ENCODE data around the gene DNASE1L3. TPM values are rescaled to one million over a fixed set of nuclear protein-coding genes. Genes with fewer than 3 reads are reported as not detected.
A peak's percentile ranks its signal among the peaks of the same experiment; 100 is the strongest.

DNASE1L3 gene
- total and polyA plus RNA-seq, 2 donors, result 12.9 to 52.0 TPM

DNA sequence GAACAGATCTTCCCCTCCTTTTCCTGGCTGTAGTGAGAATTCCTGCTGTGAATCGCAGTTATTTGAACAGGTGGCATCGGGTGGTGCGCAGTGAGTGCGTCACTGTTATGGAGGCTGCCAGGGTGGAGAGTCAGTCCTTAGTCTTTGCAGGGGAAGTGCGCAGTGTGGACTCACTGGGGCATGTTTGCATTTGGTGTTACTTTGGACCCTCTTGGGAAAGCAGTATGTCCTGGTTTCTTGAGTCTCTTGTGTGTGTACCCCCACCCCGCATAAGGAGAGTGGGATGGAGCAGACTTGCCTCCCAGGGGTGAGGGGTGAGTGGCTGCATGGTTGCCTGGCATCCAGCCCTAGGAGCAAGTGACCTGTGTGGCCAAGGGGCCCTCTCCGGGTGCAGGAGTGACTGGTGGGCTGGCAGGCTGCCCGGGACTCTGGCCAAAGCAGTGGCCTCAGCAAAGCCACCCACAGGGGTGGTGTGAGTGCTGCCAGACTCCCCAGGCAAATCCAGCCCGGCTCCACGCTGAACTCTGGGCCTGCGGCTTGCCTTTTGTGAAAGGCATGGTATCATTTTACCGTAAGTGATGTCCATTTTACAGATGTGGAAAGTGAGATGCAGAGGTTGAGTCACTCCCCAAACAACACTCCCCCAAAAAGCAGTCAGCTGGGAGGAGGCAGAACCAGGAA, 46.4 kb downstream of the DNASE1L3 start:
- Histone ChIP-seq H3K36me3 (ENCODE audit: control insufficient read depth in 2 of 2, insufficient read depth in 2 of 2, low read length in 1 of 2) (peaks cover 69 to 78% of the 10 kb centered on the region in 2 donors), H3K4me3 (ENCODE audit: low read length in 2 of 2) (no peak overlapping the region), H3K9me3 (ENCODE audit: control insufficient read depth in 2 of 2, insufficient read depth in 1 of 2, low read length in 1 of 2) (no peaks in the 10 kb centered on the region), H3K27ac (ENCODE audit: low read depth in 1 of 2, low read length in 1 of 2) (peak overlapping the region; percentile 9 to 64), H3K27me3 (ENCODE audit: control insufficient read depth in 2 of 2, insufficient read depth in 1 of 2, low read length in 1 of 2) (no peaks in the 10 kb centered on the region), H3K4me1 (ENCODE audit: control insufficient read depth in 2 of 2, insufficient read depth in 2 of 2, low read length in 2 of 2) (peaks cover 0 to 3% of the 10 kb centered on the region in 2 donors)
- WGBS, result 92% methylated on average over 12 of the region's 12 CpGs
- no peak for DNase-seq (ENCODE audit: low read depth in 6 of 9, low spot score in 9 of 9)

DNA sequence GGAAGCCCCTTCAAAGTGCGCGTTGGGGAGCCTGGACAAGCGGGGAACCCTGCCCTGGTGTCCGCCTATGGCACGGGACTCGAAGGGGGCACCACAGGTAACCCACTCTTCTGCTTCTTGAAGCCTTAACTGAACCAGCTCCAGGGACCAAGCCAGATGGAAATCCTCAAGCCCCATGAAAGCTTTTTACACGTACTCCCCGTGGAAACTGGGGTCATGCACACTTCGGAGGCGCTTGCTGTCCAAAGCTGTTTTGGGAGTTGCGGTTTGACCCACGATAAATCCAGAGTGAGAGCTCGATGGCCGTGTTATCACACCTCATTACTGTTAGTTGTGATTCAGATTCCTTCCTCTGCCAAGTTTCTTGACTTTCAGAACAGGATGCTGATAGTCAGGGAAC, 47.5 kb downstream of the DNASE1L3 start:
- Histone ChIP-seq H3K9me3 (ENCODE audit: control insufficient read depth in 2 of 2, insufficient read depth in 1 of 2, low read length in 1 of 2) (no peaks in the 10 kb centered on the region), H3K27me3 (ENCODE audit: control insufficient read depth in 2 of 2, insufficient read depth in 1 of 2, low read length in 1 of 2) (no peaks in the 10 kb centered on the region), H3K27ac (ENCODE audit: low read depth in 1 of 2, low read length in 1 of 2) (no peak overlapping the region), H3K4me1 (ENCODE audit: control insufficient read depth in 2 of 2, insufficient read depth in 2 of 2, low read length in 2 of 2) (peaks cover 0 to 3% of the 10 kb centered on the region in 2 donors), H3K36me3 (ENCODE audit: control insufficient read depth in 2 of 2, insufficient read depth in 2 of 2, low read length in 1 of 2) (peaks cover 71 to 80% of the 10 kb centered on the region in 2 donors), H3K4me3 (ENCODE audit: low read length in 2 of 2) (no peak overlapping the region)
- no peak for DNase-seq (ENCODE audit: low read depth in 6 of 9, low spot score in 9 of 9)
- 96% methylated on average over 14 of the region's 14 CpGs for WGBS

DNA sequence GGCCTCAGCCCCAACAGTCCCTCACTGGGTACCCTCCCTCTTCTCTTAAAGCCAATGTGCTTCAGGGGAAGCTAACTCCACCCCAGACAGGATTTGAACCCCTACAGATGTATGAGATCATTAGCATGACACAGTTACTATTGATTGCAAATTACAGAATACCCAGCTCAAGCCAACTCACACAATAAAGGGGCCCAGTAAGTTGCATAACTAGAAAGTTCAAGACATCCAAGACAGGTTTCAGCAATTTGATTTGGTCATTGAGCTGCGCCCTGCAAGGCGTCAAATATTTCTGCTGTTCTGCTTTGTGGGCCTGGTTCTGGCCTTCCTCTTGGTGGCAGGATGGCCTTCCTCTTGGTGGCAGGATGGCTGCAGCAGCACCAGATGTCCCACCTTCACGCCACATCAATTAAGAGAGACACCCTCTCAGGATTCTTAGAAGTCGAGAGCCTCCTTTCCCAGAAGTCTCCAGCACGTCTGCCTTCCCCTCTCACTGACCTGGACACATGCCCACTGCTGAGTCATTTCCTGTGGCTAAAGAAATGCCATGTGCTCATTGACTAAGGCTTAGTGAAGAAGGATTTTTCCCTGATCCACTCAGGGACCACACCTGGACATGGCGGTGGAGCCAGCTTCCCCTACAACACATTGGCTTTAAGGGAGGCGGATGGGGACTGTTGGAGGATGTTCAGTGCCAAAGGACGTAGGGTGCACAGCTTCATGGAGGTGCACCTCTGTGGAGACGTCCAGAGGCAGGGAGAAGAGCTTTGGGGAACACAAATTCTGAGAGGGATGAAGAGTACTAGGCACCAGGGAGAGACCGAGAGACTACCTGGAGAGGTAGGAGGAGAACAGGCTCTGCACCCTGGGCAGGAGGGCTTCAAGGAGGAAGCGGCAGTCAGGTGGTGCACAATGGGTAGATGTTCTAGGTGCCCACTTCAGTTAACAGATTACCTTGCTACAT, 49.1 kb downstream of the DNASE1L3 start:
- Histone ChIP-seq H3K27me3 (ENCODE audit: control insufficient read depth in 2 of 2, insufficient read depth in 1 of 2, low read length in 1 of 2) (no peaks in the 10 kb centered on the region), H3K27ac (ENCODE audit: low read depth in 1 of 2, low read length in 1 of 2) (peak overlapping the region in 1 of 2 donors; percentile 36), H3K36me3 (ENCODE audit: control insufficient read depth in 2 of 2, insufficient read depth in 2 of 2, low read length in 1 of 2) (peaks cover 73 to 86% of the 10 kb centered on the region in 2 donors), H3K9me3 (ENCODE audit: control insufficient read depth in 2 of 2, insufficient read depth in 1 of 2, low read length in 1 of 2) (no peaks in the 10 kb centered on the region), H3K4me1 (ENCODE audit: control insufficient read depth in 2 of 2, insufficient read depth in 2 of 2, low read length in 2 of 2) (peaks cover 0 to 3% of the 10 kb centered on the region in 2 donors), H3K4me3 (ENCODE audit: low read length in 2 of 2) (no peak overlapping the region)
- 91% methylated on average over 11 of the region's 11 CpGs for WGBS
- no peak for DNase-seq (ENCODE audit: low read depth in 6 of 9, low spot score in 9 of 9)

DNA sequence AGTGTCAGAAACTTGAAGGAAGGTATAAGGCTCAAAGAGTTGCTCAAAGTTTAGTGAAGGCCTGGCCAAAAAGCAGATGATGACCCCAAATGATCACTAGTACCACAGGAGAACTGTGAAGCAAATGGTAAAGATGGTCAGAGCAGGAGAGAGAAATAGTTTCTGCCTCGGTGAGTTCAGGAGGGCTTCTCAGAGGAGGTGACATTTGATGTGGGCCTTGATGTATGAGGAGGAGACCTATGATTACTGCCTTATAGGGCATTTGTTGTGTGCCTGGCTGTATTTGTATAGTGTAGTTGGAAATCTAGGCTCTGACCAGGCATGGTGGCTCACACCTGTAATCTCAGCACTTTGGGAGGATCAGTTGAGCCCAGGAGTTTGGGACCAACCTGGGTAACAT, 50.4 kb downstream of the DNASE1L3 start:
- Histone ChIP-seq H3K4me3 (ENCODE audit: low read length in 2 of 2) (no peak overlapping the region), H3K27ac (ENCODE audit: low read depth in 1 of 2, low read length in 1 of 2) (no peak overlapping the region), H3K36me3 (ENCODE audit: control insufficient read depth in 2 of 2, insufficient read depth in 2 of 2, low read length in 1 of 2) (peaks cover 85 to 91% of the 10 kb centered on the region in 2 donors), H3K4me1 (ENCODE audit: control insufficient read depth in 2 of 2, insufficient read depth in 2 of 2, low read length in 2 of 2) (peaks cover 0 to 3% of the 10 kb centered on the region in 2 donors), H3K27me3 (ENCODE audit: control insufficient read depth in 2 of 2, insufficient read depth in 1 of 2, low read length in 1 of 2) (no peaks in the 10 kb centered on the region), H3K9me3 (ENCODE audit: control insufficient read depth in 2 of 2, insufficient read depth in 1 of 2, low read length in 1 of 2) (no peaks in the 10 kb centered on the region)
- no peak for DNase-seq (ENCODE audit: low read depth in 6 of 9, low spot score in 9 of 9)
- 95% methylated on average over 1 of the region's 1 CpG for WGBS

DNA sequence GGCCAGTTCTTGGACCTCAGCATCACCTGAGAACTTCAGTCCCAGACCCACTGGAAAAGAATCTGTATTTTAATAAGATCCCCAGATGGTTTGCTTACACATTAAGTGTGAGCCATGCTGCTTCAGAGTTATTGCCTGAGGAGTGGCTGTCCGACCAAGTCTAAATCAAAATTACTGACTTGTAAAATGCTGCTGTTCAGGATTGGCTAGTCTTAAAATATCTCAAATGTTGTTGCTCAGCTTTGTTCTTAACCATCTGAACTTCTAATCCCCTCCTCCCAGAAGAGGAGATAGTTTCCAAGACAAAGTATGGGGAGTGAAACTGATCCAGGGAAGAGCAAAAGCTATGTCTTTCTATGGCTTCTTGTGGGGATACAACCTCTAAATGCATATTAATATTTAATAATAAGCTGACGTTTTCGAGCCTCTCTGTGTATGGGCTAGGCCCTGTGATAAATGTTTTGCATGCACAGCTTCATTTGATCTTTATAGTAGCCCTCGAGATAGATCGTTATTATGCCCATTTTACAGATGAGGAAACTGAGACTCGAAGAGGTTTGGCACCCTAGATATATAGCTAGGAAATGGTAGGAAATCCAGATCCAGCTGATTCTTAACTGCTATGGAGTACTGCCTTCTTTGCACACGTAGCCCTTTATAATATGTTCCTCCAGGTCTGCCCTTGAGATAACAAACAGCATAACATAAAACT, 52.2 kb downstream of the DNASE1L3 start:
- no peaks in the 10 kb centered on the region for H3K27me3 ChIP-seq (ENCODE audit: control insufficient read depth in 2 of 2, insufficient read depth in 1 of 2, low read length in 1 of 2)
- H3K4me3 ChIP-seq (ENCODE audit: low read length in 2 of 2), result no peak overlapping the region
- 98% methylated on average over 7 of the region's 7 CpGs for WGBS
- H3K36me3 ChIP-seq (ENCODE audit: control insufficient read depth in 2 of 2, insufficient read depth in 2 of 2, low read length in 1 of 2), result peaks cover 81 to 89% of the 10 kb centered on the region in 2 donors
- H3K9me3 ChIP-seq (ENCODE audit: control insufficient read depth in 2 of 2, insufficient read depth in 1 of 2, low read length in 1 of 2), result no peaks in the 10 kb centered on the region
- no peak overlapping the region for H3K27ac ChIP-seq (ENCODE audit: low read depth in 1 of 2, low read length in 1 of 2)
- no peaks in the 10 kb centered on the region for H3K4me1 ChIP-seq (ENCODE audit: control insufficient read depth in 2 of 2, insufficient read depth in 2 of 2, low read length in 2 of 2)
- DNase-seq (ENCODE audit: low read depth in 6 of 9, low spot score in 9 of 9), result no peak

DNA sequence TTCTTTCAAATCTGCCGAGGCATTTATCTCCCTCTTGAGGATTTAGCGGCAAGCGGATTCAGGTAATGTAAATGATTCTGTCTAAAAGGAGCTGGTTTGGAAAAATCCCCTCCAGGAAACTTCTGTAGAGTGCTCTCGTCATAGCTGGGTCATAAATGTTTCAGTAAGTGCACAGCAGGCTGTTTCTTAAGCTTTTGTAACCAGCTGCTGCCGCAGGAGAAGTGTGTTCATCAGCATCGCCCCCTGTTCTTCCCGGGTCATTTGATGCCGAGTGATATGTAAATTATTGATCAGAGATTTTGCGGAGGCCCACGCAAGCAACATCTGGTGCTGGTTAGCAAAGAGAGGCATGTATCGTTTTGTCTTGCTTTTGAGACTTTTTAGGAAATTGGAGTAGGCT, 53.1 kb downstream of the DNASE1L3 start:
- no peak overlapping the region for H3K27ac ChIP-seq (ENCODE audit: low read depth in 1 of 2, low read length in 1 of 2)
- no peak overlapping the region for H3K4me3 ChIP-seq (ENCODE audit: low read length in 2 of 2)
- peaks cover 0 to 3% of the 10 kb centered on the region in 2 donors for H3K9me3 ChIP-seq (ENCODE audit: control insufficient read depth in 2 of 2, insufficient read depth in 1 of 2, low read length in 1 of 2)
- H3K36me3 ChIP-seq (ENCODE audit: control insufficient read depth in 2 of 2, insufficient read depth in 2 of 2, low read length in 1 of 2), result peaks cover 81 to 89% of the 10 kb centered on the region in 2 donors
- no peak for DNase-seq (ENCODE audit: low read depth in 6 of 9, low spot score in 9 of 9)
- WGBS, result 93% methylated on average over 11 of the region's 11 CpGs
- H3K4me1 ChIP-seq (ENCODE audit: control insufficient read depth in 2 of 2, insufficient read depth in 2 of 2, low read length in 2 of 2), result no peaks in the 10 kb centered on the region
- H3K27me3 ChIP-seq (ENCODE audit: control insufficient read depth in 2 of 2, insufficient read depth in 1 of 2, low read length in 1 of 2), result no peaks in the 10 kb centered on the region

DNA sequence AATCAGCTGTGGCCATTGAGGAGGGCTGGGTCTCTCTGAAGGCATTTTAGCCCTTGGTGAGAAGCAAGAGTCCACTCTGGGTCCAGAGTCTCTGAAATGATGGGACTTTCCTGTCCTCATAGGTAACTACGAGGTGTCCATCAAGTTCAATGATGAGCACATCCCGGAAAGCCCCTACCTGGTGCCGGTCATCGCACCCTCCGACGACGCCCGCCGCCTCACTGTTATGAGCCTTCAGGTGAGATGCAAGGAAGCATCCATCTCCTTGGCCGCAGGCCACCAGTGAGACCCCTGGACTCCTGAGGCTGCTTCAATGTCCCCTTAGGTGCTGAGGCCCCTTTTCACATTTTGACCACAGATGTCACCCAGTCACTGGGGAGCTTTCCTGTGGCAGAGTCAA, 54.9 kb downstream of the DNASE1L3 start:
- Histone ChIP-seq H3K4me3 (ENCODE audit: low read length in 2 of 2) (no peak overlapping the region), H3K27ac (ENCODE audit: low read depth in 1 of 2, low read length in 1 of 2) (no peak overlapping the region), H3K36me3 (ENCODE audit: control insufficient read depth in 2 of 2, insufficient read depth in 2 of 2, low read length in 1 of 2) (peaks cover 83 to 86% of the 10 kb centered on the region in 2 donors), H3K4me1 (ENCODE audit: control insufficient read depth in 2 of 2, insufficient read depth in 2 of 2, low read length in 2 of 2) (no peaks in the 10 kb centered on the region), H3K9me3 (ENCODE audit: control insufficient read depth in 2 of 2, insufficient read depth in 1 of 2, low read length in 1 of 2) (peaks cover 0 to 3% of the 10 kb centered on the region in 2 donors), H3K27me3 (ENCODE audit: control insufficient read depth in 2 of 2, insufficient read depth in 1 of 2, low read length in 1 of 2) (no peaks in the 10 kb centered on the region)
- no peak for DNase-seq (ENCODE audit: low read depth in 6 of 9, low spot score in 9 of 9)
- WGBS, result 95% methylated on average over 10 of the region's 10 CpGs

DNA sequence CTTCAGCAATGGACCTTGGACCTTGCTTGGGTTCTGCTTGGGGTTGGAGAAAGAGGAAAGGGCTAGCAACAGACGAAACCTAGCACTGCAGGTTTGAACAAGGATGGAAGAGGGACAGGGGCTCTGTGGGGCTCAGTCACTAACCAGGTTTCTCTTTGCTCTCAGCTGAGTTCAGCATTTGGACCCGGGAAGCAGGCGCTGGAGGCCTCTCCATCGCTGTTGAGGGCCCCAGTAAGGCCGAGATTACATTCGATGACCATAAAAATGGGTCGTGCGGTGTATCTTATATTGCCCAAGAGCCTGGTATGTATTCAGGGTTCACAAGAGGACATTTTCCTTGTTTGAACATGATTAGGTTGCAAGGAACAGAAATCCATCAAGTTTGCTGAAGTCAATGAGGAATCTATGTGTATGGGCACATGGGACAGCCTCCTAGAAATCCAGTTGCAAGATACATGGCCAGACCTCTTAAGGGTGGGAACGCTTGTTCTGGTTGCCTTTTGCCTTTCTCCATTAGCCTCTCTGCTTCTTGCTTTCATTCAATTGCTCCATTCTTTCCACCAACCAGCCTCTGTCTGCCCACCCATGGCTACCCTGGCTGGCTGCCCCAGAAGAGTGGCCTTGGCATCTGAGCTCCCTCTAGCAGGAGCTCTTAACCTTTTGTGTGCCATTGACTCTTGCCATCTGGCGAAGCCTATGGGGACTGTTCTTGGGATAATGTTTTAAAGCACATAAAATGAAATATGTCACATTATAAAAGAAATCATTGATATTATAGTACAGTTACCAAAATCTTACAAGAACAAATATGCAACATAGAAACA, 55.9 kb downstream of the DNASE1L3 start:
- peaks cover 0 to 3% of the 10 kb centered on the region in 2 donors for H3K9me3 ChIP-seq (ENCODE audit: control insufficient read depth in 2 of 2, insufficient read depth in 1 of 2, low read length in 1 of 2)
- WGBS, result 93% methylated on average over 10 of the region's 10 CpGs
- H3K4me1 ChIP-seq (ENCODE audit: control insufficient read depth in 2 of 2, insufficient read depth in 2 of 2, low read length in 2 of 2), result no peaks in the 10 kb centered on the region
- no peak for DNase-seq (ENCODE audit: low read depth in 6 of 9, low spot score in 9 of 9)
- no peak overlapping the region for H3K27ac ChIP-seq (ENCODE audit: low read depth in 1 of 2, low read length in 1 of 2)
- H3K27me3 ChIP-seq (ENCODE audit: control insufficient read depth in 2 of 2, insufficient read depth in 1 of 2, low read length in 1 of 2), result no peaks in the 10 kb centered on the region
- H3K4me3 ChIP-seq (ENCODE audit: low read length in 2 of 2), result no peak overlapping the region
- H3K36me3 ChIP-seq (ENCODE audit: control insufficient read depth in 2 of 2, insufficient read depth in 2 of 2, low read length in 1 of 2), result peaks cover 87 to 90% of the 10 kb centered on the region in 2 donors

All from thymus (tissue), 11 donors.